ENCODE data around the gene NEDD8.

DNA sequence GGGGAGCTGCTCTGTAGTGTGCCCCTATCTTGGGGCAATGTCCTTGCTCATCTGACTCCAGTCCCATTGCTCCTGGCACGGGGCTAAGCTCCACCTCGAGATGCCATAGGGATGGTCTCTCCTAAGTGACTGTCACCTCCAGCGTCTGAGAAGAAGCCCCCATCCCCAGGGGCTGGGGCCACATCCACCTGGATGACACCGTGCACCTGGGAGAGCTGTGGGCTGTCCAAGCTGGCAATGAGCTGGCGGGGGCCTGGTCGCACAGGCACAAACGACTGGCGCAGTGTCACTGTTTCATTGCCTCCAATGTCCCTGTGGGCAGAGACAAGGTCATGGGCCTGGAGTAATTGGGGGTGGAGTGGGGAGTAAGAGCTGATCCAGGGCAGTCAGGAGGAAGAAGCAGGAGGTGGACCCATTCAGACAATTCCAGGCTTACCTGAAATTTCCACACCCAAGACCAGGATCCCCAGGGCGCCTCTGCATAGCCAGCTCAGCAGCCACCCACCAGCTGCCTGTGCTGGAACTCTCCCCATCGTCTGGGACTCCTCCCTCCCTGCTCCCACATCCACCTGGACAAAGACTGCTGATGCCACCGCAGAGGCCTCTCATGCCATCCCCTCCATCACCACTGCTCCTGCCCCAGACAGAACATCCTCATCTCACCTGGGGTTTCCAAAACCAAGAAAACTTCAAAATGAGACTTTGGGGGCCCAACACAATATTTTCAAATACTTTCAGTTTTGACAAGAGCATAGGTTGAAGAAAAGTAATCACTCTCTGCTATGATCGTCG lies 17.3 kb upstream of the NEDD8 start:
- TF ChIP-seq, protein P1, sequence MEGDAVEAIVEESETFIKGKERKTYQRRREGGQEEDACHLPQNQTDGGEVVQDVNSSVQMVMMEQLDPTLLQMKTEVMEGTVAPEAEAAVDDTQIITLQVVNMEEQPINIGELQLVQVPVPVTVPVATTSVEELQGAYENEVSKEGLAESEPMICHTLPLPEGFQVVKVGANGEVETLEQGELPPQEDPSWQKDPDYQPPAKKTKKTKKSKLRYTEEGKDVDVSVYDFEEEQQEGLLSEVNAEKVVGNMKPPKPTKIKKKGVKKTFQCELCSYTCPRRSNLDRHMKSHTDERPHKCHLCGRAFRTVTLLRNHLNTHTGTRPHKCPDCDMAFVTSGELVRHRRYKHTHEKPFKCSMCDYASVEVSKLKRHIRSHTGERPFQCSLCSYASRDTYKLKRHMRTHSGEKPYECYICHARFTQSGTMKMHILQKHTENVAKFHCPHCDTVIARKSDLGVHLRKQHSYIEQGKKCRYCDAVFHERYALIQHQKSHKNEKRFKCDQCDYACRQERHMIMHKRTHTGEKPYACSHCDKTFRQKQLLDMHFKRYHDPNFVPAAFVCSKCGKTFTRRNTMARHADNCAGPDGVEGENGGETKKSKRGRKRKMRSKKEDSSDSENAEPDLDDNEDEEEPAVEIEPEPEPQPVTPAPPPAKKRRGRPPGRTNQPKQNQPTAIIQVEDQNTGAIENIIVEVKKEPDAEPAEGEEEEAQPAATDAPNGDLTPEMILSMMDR (IDR thresholded peaks at IDR 0.05) = no peak
- TF ChIP-seq POLR2A (IDR thresholded peaks at IDR 0.05) (no peak), EP300 (IDR thresholded peaks at IDR 0.05) (no peak)
